Adrenal gland (tissue), 5 donors: ENCODE data around the gene AKAP7.

Experiments used
- POLR2A ChIP-seq, 2 donors: fragments of 450-650 bp; IDR thresholded peaks; one replicate each; pipeline ENCODE4 v1.6.1; 2017; ENCODE audit warnings: antibody characterized with exemption in 2 of 2, mild to moderate bottlenecking in 2 of 2, moderate library complexity in 1 of 2
- TF ChIP-seq, protein P1 (sequence below), 6 experiments: fragments of 450-650 bp in 4 of 6; fragments of 200-600 bp in 2 of 6; sonication (generic) in 1 of 6; IDR thresholded peaks; 1 replicate in 5 of 6; 2 replicates in 1 of 6; pipeline versions ENCODE4 v1.5.1 to v1.8.0; 2016 to 2021; ENCODE audit warnings: antibody characterized with exemption in 6 of 6, mild to moderate bottlenecking in 2 of 6, moderate library complexity in 1 of 6
- donor health status: DM: no; HTN: no; CAD: no.

DNA sequence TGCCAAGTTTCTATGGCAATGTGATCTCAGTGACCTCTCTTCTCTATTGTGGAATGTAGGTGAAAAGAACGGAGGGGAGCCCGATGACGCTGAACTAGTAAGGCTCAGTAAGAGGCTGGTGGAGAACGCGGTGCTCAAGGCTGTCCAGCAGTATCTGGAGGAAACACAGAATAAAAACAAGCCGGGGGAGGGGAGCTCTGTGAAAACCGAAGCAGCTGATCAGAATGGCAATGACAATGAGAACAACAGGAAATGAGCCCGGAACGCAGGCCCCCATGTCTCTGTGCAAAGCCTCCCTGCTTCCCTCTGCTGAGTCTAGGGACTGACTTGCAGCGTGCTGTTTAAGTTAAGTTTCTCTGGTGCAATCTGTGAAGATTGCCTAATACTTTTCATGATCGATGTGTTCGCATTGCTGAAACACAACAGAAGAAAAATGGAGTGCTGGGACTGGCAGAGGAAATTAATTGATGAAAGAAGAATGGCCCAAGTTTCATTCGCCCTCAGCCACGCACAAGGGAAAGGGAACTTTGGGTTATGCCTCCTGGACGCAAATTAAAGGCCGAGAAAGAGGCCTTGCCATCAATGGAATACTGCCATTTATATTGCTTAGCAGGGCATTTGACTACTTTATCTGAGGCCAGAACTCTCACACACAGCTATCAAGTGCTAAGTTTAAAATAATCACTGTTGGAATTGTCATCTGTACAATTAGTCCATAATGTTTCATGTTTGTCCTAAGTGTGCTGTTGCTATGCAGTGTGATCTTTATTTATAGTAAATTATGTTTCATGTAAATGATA is 146.4 kb downstream of the AKAP7 start:
- TF ChIP-seq, protein P1, sequence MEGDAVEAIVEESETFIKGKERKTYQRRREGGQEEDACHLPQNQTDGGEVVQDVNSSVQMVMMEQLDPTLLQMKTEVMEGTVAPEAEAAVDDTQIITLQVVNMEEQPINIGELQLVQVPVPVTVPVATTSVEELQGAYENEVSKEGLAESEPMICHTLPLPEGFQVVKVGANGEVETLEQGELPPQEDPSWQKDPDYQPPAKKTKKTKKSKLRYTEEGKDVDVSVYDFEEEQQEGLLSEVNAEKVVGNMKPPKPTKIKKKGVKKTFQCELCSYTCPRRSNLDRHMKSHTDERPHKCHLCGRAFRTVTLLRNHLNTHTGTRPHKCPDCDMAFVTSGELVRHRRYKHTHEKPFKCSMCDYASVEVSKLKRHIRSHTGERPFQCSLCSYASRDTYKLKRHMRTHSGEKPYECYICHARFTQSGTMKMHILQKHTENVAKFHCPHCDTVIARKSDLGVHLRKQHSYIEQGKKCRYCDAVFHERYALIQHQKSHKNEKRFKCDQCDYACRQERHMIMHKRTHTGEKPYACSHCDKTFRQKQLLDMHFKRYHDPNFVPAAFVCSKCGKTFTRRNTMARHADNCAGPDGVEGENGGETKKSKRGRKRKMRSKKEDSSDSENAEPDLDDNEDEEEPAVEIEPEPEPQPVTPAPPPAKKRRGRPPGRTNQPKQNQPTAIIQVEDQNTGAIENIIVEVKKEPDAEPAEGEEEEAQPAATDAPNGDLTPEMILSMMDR (IDR thresholded peaks at IDR 0.05) = no peak
- TF ChIP-seq POLR2A (IDR thresholded peaks at IDR 0.05) = peak in 1 of 2 donors; percentile 16
